ACHN (cell line): ENCODE results near the gene KATNB1.
"Not testable (repeated sequence)": the region's sequence is repeated elsewhere in the genome, so short reads cannot be mapped to it uniquely, and the experiment has no call there.

ENCODE experiments used
- DNase-seq: peaks from one replicate; pipeline ENCODE4 v3.0.0-alpha.2; 2015
- in situ Hi-C: cut with HindIII; loops from 2 replicates; pipeline ENCODE4 v1.10.0; 2017; ENCODE audit warnings: low sequenced_read_pairs, low pct_ligation_motif_present, low pct_unique_long_range_greater_than_20kb

KATNB1 gene

GRCh38 chr16:57781741-57782606 lies 46.4 kb downstream of the KATNB1 start:
- DNase-seq, result no peak
- in situ Hi-C loops, result no loop called here

GRCh38 chr16:57782607-57783055 lies 47.1 kb downstream of the KATNB1 start:
- DNase-seq, in situ Hi-C loops: not testable (repeated sequence)

- DNase-seq, result no peak
- in situ Hi-C loops, result no loop called here
Measured at GRCh38 chr16:57783116-57783515, 47.5 kb downstream of the KATNB1 start.

DNA sequence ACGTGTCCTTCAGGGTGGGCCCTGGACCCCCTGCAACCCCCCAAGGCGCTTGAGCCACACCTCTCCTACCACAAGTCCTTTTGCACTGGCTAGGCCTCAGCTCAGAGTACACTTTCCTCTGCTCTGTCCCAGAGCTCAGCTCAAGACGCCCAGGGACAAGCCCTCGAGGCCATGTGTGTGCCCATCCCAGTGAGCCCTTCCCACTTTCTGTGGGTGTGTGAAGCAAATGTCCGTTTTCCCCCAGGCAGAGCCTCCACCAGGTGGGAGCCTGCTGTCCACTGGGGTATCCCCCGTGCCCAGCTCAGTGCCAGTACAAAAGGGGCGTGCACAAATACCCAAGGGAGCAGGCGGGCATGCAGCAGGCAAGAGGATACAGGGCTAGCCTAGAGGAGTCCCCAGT lies 48.3 kb downstream of the KATNB1 start:
- in situ Hi-C loops, result no loop called here
- DNase-seq, result no peak

- no peak for DNase-seq
- in situ Hi-C loops, result no loop called here
Measured at GRCh38 chr16:57784334-57784733, 48.8 kb downstream of the KATNB1 start.

- DNase-seq, result no peak
- in situ Hi-C loops, result no loop called here
Measured at GRCh38 chr16:57785385-57785784, 49.8 kb downstream of the KATNB1 start.

GRCh38 chr16:57785924-57786323 lies 50.4 kb downstream of the KATNB1 start:
- in situ Hi-C loops, result no loop called here
- DNase-seq, result no peak

- in situ Hi-C loops, result no loop called here
- DNase-seq, result no peak
Measured at GRCh38 chr16:57786632-57787518, 51.3 kb downstream of the KATNB1 start.

GRCh38 chr16:57787519-57787905 lies 51.9 kb downstream of the KATNB1 start:
- no peak for DNase-seq
- in situ Hi-C loops, result no loop called here

DNA sequence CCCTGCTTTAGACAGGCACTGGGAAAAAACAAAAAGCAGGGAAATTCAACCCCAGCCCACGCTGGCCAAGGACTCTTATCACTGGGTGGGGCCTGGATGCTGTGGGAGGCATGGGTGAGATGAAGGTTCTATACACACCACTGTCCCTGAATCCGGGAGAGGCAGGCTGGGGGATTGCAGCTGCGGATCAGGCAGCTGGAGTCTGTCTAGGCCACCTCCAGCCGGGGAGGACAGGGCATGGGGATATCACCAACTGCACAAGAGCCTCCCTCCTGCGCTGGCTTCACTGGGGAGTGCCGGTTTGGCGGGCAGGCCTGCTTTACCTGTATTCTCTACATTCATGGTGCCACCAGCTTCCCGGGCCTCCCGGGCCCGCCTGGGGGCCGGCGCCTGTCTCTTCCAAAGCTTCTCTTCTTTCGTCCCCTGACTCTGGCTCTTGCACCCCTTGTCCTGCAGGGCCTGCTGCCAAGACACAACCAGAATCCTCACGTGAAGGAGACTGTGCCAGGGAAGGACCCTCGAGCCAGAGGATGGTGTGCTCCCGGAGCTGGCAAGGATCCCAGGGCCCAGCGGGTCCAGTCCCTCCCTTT lies 52.8 kb downstream of the KATNB1 start:
- DNase-seq, result no peak
- in situ Hi-C loops, result no loop called here

- in situ Hi-C loops, result no loop called here
- DNase-seq, result no peak
Measured at GRCh38 chr16:57788951-57789350, 53.4 kb downstream of the KATNB1 start.

DNA sequence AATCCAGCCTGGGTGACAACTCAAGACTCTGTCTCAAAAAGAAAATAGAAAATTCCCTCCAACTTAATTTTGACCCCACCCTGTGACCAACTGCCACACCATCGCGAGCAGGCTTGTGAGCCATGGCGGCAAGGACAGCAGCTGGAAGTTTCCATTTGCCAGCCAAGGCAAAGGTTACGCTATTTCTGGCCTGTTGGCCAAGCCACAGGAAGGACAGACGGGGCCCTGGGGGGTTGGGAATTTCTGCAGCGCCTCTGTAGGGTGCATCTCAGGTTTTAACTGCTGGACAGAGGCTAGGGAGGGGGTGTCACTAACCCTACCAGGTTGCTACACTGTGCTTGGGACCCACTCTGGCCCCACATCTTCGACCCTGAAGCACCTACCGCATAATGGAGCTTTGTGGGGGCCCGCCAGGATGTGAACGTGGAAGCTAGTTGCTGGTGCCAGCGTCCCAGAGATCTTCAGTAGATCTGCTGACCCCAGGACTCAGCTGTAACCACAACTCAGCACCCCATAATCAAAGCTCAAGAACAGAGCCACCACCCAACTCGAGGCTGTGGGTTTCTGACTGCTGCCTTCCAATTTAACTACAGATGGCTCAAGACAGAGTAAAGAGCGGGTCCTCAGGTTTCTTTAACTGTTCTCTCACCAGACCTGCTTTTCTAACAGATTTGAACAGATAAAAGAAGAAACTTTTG lies 55.8 kb downstream of the KATNB1 start:
- DNase-seq, result no peak

GRCh38 chr16:57791893-57792461 lies 56.4 kb downstream of the KATNB1 start:
- DNase-seq, result no peak
- in situ Hi-C loops, result no loop called here

More for the DNA sequence above, 55.8 kb downstream of the KATNB1 start:
- in situ Hi-C loops, result no loop called here

- in situ Hi-C loops, result no loop called here
- no peak for DNase-seq
Measured at GRCh38 chr16:57794849-57795430, 59.4 kb downstream of the KATNB1 start.

DNA sequence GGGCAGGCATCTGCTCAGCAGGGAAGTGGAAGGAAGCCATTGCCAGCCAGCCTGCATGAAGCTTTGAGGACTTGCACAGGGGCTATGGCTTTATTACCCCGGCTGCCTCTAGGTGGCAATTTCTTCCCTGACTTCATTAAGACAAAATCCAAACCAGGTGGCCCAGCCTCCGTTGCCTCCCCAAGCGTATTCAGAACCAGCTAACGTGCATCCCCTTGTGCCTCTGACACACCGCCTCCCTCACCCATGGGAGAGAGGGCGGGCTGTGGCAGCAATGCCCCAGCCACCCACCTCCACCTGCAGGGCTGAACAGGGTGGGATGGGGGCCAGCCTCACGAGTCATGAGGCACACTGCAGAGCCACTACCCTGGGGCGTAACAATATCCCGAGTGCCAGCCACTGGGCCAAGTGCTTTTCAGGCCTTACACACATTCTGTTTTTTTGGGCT lies 59.9 kb downstream of the KATNB1 start:
- in situ Hi-C loops, result no loop called here
- peak; percentile 81 for DNase-seq

GRCh38 chr16:57796014-57796413 lies 60.4 kb downstream of the KATNB1 start:
- DNase-seq, in situ Hi-C loops: not testable (repeated sequence)

- DNase-seq, result no peak
- in situ Hi-C loops, result no loop called here
Measured at GRCh38 chr16:57797216-57797525, 61.6 kb downstream of the KATNB1 start.
